ENCODE measurements around the gene DAPK3.
"Not testable (repeated sequence)": the region's sequence is repeated elsewhere in the genome, so short reads cannot be mapped to it uniquely, and the experiment has no call there.

Gene DAPK3

GRCh38 chr19:3970808-3971598 lies at the start of gene DAPK3:
TSS of gene DAPK3 (minus strand) at chr19:3971099. CDS start at chr19:3969735, 1,364 bp downstream.
- DNase-seq = peak; percentile 82 to 97 (median 96)

DNA sequence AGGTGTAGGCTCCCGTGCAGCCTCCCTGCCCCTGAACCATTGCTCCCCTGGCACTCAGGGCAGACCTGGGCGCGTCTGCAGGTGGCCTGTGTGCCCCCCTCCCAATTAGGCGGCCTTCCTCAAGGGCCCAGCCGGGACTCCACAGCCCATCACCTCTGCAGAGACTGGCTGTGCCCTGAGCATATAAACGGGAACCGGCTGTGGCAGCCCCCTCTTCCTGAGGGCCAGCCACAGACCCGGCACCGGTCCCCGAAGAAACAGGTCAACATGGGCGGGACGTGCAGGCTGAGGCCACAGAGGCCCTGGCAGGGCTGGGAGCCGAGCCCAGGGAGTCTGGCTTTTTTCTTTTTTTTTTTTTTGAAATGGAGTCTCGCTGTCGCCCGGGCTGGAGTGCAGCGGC lies 48.7 kb upstream of the DAPK3 start:
- DNase-seq = peak in 2 of 14 donors; percentile 24 to 34

GRCh38 chr19:4018775-4019504 lies 48.0 kb upstream of the DAPK3 start:
- no peak for DNase-seq

- peak in 3 of 14 donors; percentile 17 to 60 (median 27) for DNase-seq
Observed at GRCh38 chr19:4018140-4018613, 47.3 kb upstream of the DAPK3 start.

DNA sequence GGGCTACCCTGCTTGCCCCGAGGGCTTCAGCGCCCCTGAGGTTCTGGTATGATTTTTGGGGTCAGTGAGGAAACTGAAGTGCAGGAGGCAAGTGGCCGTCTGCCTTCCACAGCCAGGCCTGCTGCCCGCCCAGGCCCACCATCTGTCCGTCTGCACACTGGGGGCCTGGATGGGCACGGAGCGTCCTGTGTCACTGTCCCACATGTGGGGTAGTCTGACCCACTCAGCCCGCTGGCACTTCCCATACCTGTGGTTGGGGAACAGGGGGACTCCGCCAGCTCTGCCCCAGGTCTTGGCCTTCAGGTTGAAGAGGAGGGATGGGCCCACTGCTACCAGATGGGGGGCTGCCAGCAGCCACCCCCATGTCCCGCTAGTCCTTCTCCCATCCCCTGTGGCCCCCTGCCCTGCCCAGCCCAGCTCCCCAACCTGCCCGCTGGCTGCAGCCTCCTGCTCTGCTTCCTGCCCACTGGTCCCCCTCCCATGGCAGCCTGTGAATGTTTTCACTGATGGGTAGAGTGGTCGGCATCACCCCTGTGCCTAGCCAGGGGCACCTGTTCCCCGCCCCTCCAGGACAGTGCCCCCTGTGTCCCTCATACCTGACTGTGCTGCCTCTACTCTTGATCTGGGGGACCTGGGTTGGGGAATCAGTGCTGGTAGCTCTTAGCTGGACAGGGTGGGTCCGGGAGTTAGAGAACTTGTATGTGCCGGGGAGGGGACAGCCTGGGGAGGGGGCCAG lies 46.2 kb upstream of the DAPK3 start:
- peak in 1 of 14 donors; percentile 54 for DNase-seq

GRCh38 chr19:4016486-4016885 lies 45.6 kb upstream of the DAPK3 start:
- DNase-seq = peak in 11 of 14 donors; percentile 32 to 87 (median 69)

DNA sequence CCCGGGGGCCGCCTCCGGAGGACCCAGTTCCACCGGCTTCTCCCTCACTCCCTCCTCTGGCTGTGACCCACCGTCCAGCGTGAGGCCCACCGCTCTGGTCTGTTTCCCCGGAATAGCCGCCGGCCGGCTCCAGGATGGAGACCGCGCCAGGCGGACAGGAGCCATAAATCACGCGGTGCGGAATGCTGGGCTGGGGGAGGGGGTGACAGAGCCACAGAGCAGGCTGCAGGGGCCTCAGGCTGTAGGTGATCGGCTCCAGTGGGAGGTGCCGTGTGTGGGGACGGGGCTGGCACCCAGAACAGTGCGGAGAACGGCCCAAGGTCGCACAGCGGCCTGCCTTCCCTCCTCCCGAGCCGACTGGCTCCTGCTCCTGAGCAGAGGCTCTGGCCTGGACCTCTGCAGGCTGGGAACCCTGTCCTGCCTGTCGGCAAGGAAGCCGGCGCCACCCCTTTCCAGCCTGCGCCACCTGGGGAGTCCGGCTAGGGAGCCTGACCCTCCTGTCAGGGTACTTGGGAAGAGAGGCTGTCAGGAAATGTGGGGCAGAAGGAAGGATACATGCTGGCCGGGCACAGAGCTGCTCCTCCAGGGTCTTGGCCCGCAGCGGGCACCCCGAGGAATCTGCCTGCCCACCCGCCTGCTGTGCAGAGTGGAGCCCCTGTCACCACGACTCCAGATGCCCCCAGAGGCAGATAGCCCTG lies 45.0 kb upstream of the DAPK3 start:
- peak in 4 of 14 donors; percentile 15 to 48 (median 32) for DNase-seq

DNA sequence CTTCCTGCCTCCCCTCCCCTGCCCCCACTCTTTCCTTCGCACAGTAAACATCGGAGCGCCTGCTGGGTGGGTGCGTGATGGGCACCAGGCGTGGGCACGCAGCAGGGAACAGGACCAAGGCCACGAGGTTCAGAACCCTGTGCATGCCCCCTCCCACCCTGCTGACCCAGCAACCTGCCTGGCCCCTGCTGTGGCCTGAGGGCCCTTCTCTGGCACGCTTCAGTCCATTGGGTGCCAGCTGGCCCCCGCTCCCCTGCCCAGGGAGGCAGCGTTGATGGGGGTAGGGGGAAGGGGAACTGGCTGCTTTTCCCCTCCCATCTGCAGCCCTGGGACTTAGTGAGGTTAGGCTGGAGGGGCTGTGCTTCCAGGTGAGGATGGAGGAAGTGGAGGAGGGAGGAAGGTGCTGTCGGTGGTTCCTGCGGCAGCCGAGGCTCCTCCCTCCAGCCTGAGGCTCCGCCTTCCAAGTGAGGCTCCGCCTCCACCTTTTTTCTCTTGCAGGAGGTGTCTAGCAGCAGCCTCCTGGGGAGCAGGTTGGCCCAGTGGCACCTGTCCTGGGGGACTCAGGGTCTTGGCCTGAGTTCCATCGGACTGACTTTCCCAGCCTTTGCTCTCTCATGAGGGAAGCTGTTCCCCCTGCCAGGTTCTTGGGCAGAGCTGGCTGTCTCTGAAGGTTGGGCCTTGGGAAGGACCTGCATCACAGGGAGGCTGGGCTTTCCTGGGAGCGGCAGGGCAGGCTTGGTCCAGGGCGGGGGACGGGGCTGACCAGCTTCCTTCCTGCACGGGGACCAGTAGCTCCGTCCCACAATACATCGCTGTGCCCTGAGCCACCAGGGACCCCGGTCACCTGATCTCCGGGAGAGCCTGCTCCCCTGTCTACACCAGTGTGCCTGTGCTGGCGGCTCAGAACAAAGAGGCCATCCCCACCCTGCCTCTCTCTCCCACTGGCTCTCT lies 43.9 kb upstream of the DAPK3 start:
- DNase-seq = peak in 5 of 14 donors; percentile 21 to 90 (median 29)

DNA sequence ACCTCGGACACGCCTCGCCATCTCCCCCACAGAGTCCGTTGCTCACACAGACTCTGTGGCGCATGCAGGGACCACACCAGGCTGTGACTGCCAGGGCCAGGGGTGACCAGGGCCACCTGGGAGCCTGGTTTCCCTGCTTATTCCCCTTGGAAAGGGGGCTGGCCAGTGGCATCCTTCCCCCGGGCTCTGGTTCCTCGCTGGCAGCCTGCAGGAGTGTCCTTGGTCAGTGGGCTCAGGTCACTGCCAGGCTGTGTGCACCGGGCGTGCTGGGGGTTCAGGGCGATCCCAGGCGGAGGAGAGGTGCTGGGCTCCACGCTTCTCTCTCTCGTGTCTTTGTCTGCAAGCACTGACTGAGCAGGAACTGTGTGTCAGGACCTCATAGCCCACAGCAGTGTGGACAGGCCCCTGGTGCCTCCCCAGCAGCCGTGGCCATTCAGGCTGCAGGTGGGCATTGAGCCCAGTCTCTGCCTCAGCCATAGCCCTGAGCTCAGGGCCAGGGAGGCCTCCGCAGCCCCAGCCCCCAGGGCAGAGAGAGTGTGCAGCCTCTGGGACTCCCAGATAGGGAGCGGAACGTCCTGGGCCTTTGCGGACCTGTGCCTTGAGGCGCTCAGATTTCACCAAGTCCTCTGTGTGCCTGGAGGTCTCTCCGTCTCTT lies 43.1 kb upstream of the DAPK3 start:
- DNase-seq = peak in 5 of 14 donors; percentile 13 to 60 (median 40)

GRCh38 chr19:4012975-4013634 lies 42.2 kb upstream of the DAPK3 start:
- no peak for DNase-seq

DNA sequence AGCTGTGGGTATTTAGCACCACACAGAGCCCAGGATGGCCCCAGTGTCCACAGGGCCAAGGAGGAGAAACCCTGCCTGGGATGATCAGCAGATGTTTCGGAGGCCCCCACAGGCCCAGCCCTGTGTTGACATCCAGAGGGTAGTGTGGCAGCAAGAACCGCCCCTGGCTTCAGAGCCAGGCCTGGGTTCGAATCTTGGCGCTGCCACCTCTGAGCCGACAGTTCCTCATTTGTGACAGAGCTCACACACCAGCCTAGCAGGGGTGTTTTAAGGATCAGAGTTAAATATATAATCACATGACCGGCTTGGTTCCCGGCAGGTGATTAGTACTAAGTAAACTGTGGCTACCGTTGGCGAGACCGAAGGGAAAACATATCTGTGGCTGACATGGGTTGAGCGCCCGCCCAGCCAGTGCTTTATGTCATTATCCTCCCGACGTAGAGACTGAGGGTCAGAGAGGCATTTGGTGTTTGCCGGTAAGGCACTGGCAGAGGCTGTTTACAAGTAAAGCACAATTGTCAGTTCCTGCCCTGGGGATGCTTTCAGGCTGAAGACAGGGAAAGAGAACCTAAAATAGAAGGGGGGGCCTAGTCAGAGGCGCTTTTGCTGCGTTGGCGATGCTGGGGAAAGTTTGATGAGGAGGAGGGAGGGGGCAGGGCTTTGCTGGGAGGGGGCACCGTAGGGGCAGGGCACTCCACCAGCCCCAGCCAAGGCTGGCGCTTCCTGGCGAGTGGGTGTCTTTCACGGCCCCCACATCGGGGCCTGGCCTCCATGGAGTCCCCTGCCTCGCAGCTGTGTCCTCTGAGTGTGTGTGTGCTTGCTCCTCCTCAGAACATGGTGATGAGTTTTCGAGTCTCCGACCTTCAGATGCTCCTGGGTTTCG lies 41.4 kb upstream of the DAPK3 start:
- DNase-seq = no peak

DNA sequence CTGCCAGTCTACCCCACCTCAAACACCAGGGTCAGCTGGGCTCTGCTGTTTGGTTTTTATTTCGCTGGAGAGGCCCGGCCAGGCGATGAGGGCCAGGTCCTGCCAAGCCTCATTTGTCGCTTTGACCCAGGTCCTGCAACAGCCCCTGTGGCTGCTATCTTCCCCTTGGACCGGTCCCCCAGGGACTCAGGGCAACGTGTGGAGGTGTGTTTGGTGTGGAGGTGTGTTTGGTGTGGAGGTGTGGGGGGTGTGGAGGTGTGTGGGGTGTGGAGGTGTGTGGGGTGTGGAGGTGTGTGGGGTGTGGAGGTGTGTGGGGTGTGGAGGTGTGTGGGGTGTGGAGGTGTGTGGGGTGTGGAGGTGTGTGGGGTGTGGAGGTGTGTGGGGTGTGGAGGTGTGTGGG lies 40.5 kb upstream of the DAPK3 start:
- not testable (repeated sequence) for DNase-seq

GRCh38 chr19:4010808-4011110 lies 39.9 kb upstream of the DAPK3 start:
- no peak for DNase-seq

- peak in 1 of 14 donors; percentile 78 for DNase-seq
Observed at GRCh38 chr19:4009990-4010807, 39.3 kb upstream of the DAPK3 start.

DNA sequence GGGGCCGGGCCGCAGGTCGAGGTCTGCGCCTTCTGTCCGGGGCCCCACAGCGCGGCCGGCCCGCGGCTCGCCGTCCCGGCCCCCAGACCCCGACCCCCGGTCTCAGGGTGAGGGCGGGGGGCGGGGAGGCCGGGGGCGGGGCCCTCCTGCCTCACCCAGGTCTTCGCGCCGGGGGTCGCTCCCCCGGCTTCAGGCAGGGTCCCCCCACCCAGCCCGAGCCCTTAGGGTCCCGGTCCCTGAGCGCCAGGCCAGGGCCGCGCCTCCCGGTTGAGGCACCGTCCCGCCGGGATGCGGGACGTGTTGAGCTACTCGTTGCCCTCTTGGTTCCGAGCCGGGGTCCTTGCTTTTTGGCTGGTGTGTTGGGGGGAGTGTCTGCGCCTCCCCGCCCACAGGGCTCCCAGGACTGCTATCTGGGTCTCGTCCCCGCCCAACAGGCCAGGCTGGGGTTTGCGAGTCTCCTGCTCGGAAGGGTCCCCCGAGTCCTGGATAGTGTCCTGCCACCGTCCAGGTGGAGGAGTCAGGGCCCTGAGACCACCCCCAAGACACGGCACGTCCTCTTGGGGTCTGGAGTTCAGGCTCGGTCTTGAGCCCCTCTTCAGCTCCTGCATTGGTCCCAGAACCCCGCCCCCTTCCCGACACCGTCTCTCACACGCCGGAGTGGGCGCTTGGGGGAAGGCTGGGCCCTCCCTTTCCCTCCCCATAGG lies 37.1 kb upstream of the DAPK3 start:
- peak in 3 of 14 donors; percentile 11 to 51 (median 49) for DNase-seq

DNA sequence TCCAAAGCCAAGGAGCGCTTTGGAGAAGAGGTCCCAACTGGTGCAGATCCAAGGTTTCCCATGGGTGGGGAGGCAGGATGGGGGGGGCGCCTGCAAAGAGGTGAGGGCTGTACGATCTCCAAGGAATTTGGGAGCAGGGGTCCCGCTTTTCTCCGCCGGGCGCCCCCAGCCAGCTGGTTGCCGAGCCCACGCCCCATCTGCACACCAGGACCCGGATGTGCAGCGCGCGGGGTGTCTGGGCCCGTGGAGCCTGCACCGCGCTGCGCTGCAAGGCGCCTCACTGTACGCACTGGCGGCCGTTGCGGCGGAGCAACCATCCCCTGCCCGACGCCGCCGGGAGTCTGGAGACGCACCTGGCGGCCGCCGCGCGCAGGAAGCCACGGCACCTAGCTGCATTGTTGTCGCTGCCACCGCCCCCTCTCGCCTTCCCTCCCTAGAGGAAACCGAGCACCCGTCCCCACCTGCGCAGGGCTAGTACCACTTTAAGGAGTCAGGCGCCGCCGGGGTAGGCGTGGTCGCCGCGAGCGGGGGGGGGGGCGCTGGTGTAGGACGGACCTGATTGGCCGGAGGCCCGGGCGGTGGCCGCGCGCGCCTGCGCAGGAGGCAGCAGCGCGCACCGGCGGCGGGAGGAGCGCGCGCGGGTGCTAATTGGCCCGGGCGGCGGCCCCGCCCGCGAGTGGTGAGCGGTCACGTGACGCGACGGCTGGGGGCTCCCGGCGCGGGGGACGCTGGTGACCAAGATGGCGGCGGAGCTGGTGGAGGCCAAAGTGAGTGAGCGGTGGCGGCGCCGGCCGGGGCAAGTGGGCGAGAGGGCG lies 36.3 kb upstream of the DAPK3 start, which contains the start of gene PIAS4:
Gene PIAS4, plus strand, starts transcription at position 716 of the 815 bp plus-strand sequence. Its CDS starts 25 bp downstream, at position 741.
- peak; percentile 65 to 99 (median 92) for DNase-seq
